Calu3 (cell line): Measurements from ENCODE around the gene SIRT7. TPM values are rescaled to one million over a fixed set of nuclear protein-coding genes. Genes with fewer than 3 reads are reported as not detected.

ENCODE experiments used
- BruUV-seq: library from RNA; stranded (reverse); fragments of 400-500 nt; replicated peaks from 2 replicates; lab custom pipeline; 2021; lab: Mats Ljungman, UMichigan
- CTCF ChIA-PET: fragments of 300-600 bp; sonication (Branson Sonifier 250); formaldehyde crosslinking; loops from one replicate; lab custom pipeline; 2022; ENCODE audit warnings: antibody characterized with exemption; lab: Charles Lee
- DNase-seq: peaks from one replicate; pipeline ENCODE4 v3.0.0; 2022
- H3K27ac Mint-ChIP-seq: one replicate; pipeline ENCODE4 v1.8.0; 2022; ENCODE audit warnings: mixed read lengths; ENCODE audit not compliant: unreplicated experiment
- H3K27me3 Mint-ChIP-seq: one replicate; pipeline ENCODE4 v1.8.0; 2022; ENCODE audit warnings: mixed read lengths; ENCODE audit not compliant: unreplicated experiment
- H3K36me3 Mint-ChIP-seq: one replicate; pipeline ENCODE4 v1.8.0; 2022; ENCODE audit warnings: mild to moderate bottlenecking, moderate library complexity, mixed read lengths; ENCODE audit not compliant: insufficient read depth, unreplicated experiment
- H3K4me1 Mint-ChIP-seq: one replicate; pipeline ENCODE4 v1.8.0; 2022; ENCODE audit warnings: mild to moderate bottlenecking, low read depth, mixed read lengths; ENCODE audit not compliant: unreplicated experiment
- H3K4me3 Mint-ChIP-seq: one replicate; pipeline ENCODE4 v1.8.0; 2022; ENCODE audit warnings: mild to moderate bottlenecking, low read depth, moderate library complexity, mixed read lengths; ENCODE audit not compliant: unreplicated experiment
- H3K9me3 Mint-ChIP-seq: one replicate; pipeline ENCODE4 v1.8.0; 2022; ENCODE audit warnings: low read depth, mixed read lengths; ENCODE audit not compliant: unreplicated experiment
- intact Hi-C: fragments of 100-400 bp; cut with micrococcal nuclease; formaldehyde crosslinking; loops from one replicate; pipeline ENCODE4 v1.10.0; 2022; ENCODE audit not compliant: unreplicated experiment
- total RNA-seq: library from RNA; stranded (reverse); gene quantifications from 2 replicates; pipeline ENCODE4 v1.2.3, GENCODE V29; 2022
- TF ChIP-seq, protein P1 (sequence below): fragments of 200-600 bp; IDR thresholded peaks from one replicate; pipeline ENCODE4 v1.8.0; 2022; ENCODE audit warnings: antibody characterized with exemption; ENCODE audit not compliant: unreplicated experiment

SIRT7 gene
- total RNA-seq, 1 experiment from 2014 or later = 50.3 TPM

- Mint-ChIP-seq H3K4me1 (peaks cover 42% of the 10 kb centered on the region), H3K4me3 (peak overlapping the region; percentile 78), H3K36me3 (peaks cover 70% of the 10 kb centered on the region), H3K9me3 (no peaks in the 10 kb centered on the region), H3K27me3 (no peaks in the 10 kb centered on the region), H3K27ac (peak overlapping the region; percentile 80)
- TF ChIP-seq, protein P1, sequence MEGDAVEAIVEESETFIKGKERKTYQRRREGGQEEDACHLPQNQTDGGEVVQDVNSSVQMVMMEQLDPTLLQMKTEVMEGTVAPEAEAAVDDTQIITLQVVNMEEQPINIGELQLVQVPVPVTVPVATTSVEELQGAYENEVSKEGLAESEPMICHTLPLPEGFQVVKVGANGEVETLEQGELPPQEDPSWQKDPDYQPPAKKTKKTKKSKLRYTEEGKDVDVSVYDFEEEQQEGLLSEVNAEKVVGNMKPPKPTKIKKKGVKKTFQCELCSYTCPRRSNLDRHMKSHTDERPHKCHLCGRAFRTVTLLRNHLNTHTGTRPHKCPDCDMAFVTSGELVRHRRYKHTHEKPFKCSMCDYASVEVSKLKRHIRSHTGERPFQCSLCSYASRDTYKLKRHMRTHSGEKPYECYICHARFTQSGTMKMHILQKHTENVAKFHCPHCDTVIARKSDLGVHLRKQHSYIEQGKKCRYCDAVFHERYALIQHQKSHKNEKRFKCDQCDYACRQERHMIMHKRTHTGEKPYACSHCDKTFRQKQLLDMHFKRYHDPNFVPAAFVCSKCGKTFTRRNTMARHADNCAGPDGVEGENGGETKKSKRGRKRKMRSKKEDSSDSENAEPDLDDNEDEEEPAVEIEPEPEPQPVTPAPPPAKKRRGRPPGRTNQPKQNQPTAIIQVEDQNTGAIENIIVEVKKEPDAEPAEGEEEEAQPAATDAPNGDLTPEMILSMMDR = no peak
- BruUV-seq = no TSS peak
- CTCF ChIA-PET = no interaction called here
- intact Hi-C loops = no loop called here
- DNase-seq = no peak
Measured at GRCh38 chr17:81911969-81912368, 6.0 kb downstream of the SIRT7 start.

- no peaks in the 10 kb centered on the region for H3K9me3 Mint-ChIP-seq
- no peaks in the 10 kb centered on the region for H3K27me3 Mint-ChIP-seq
- peak; percentile 96 for DNase-seq
- H3K27ac Mint-ChIP-seq = peak within 1 kb of the TSS; percentile 80
- intact Hi-C loops = no loop called here
- CTCF ChIA-PET = interaction anchor here (1.0 kb wide), 1 partner anchor 90 kb away, joined by 3 read pairs; no protein-coding TSS in a partner anchor
- no TSS peak for BruUV-seq
- H3K4me3 Mint-ChIP-seq = peak within 1 kb of the TSS; percentile 78
- H3K36me3 Mint-ChIP-seq = peaks cover 69% of the 10 kb centered on the region
- H3K4me1 Mint-ChIP-seq = peaks cover 36% of the 10 kb centered on the region
- TF ChIP-seq, protein P1 = no peak
Measured at GRCh38 chr17:81911277-81911961, 6.6 kb downstream of the SIRT7 start, which contains the start of gene PCYT2. Gene PCYT2, minus strand, starts transcription at chr17:81911399. Its CDS starts 44 bp downstream, at chr17:81911355.

DNA sequence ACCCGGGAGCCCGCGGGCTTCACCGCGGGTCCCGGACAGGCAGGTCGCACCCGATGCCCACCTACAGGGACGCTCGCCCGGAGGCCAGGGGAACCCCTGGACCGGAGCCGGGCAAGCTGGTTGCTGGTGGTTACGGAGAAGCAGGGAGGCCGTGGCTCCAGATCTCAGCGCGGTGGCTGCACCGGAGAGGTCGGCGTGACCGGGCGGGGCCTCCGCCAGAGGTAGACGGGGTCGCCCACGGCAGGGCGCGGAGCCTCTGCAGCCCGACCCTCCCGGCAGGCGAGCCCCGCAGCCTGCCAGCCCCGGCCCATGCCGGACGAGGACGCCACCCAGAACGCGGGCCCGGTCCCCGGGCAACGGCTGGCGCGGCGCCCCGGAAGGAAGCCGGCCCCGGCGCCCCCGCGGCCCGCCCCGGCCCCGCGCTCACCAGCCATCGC, 7.1 kb downstream of the SIRT7 start:
- BruUV-seq = no TSS peak
- intact Hi-C loops = no loop called here
- Mint-ChIP-seq H3K27me3 (no peaks in the 10 kb centered on the region), H3K36me3 (peaks cover 63% of the 10 kb centered on the region), H3K4me1 (peaks cover 30% of the 10 kb centered on the region), H3K9me3 (no peaks in the 10 kb centered on the region), H3K27ac (no peak overlapping the region), H3K4me3 (peak overlapping the region; percentile 78)
- TF ChIP-seq, protein P1 = no peak
- CTCF ChIA-PET = interaction anchor here (0.6 to 1.0 kb wide), 2 partner anchors 17 to 89 kb away, joined by 3 read pairs; partner anchors contain the start of gene MAFG
- DNase-seq = no peak

DNA sequence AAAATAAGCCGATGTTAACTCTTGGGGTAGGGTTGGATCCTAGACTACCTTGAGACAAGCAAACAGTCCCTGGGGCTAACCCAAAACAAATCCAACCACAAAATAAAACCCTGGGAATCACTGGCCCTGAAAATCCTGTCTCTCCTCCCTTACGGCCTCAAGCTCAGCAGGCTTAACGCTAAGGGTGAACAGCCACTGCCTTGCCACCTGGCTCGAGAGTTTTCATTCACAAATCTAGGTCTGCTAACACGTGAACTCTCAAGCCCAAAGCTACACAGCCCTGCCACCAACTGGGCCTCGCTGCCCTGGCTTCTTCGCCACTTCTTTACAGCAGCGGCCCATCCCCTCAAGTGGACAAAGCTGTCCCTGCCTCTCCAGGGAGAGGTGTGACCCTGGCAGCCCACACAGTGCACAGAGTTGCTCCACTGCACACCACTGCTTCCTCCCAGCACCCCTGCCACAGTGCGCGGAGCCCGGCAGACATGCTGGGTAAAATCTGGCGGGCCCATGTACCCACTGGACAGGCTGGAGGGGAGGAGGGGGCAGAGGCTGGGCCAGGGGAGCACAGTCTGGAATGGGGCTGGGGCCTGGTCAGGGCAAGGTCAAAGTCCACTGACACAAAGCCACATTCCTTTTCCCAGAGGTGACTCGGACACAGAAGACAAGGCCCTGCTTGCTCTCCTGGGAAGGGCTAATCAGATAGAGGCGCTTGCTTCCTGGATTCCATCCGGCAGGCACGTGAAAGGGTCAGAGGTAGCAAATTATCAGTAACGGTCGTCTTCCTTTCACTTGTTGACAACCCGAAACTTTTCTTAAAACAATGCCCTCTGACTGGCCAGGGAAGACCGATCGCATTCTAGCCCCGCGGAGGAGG, 7.8 kb downstream of the SIRT7 start:
- BruUV-seq = TSS peak; percentile 7
- Mint-ChIP-seq H3K4me3 (peak overlapping the region; percentile 78), H3K27me3 (no peaks in the 10 kb centered on the region), H3K4me1 (peaks cover 28% of the 10 kb centered on the region), H3K9me3 (no peaks in the 10 kb centered on the region), H3K27ac (no peak overlapping the region), H3K36me3 (peaks cover 58% of the 10 kb centered on the region)
- intact Hi-C loops = no loop called here
- CTCF ChIA-PET = interaction anchor here (0.6 kb wide), 1 partner anchor 17 kb away, joined by 3 read pairs; the partner anchor contains the start of gene MAFG
- no peak for DNase-seq
- TF ChIP-seq, protein P1 = no peak
